Measurements from ENCODE around the gene CYTH4. TPM values are rescaled to one million over a fixed set of nuclear protein-coding genes. Genes with fewer than 3 reads are reported as not detected.

CYTH4 gene
- total and polyA plus RNA-seq, 10 of the 15 experiments (the other 5 are each of a cell fraction or from before 2014, with no cell fraction given): 1.5 to 27.3 (median 16.9) TPM

GRCh38 chr22:37270928-37271650, 11.2 kb upstream of the CYTH4 start:
- Histone ChIP-seq H2AFZ (ENCODE audit: control insufficient read depth, low read depth, low read length) (no peak overlapping the region), H3K4me2 (ENCODE audit: control insufficient read depth, insufficient read depth) (no peak overlapping the region), H4K20me1 (ENCODE audit: control insufficient read depth, insufficient read depth) (no peaks in the 10 kb centered on the region), H3K79me2 (ENCODE audit: control insufficient read depth, insufficient read depth, low read length) (no peaks in the 10 kb centered on the region), H3K27ac (ENCODE audit: control insufficient read depth, insufficient read depth) (no peak overlapping the region), H3K27me3 (replicated peaks in 1 of 2; ENCODE audit: control insufficient read depth in 2 of 2, insufficient read depth in 2 of 2, low read length in 1 of 2) (no peaks in the 10 kb centered on the region), H3K4me1 (ENCODE audit: control insufficient read depth, insufficient read depth, low read length) (peaks cover 31% of the 10 kb centered on the region), H3K9me3 (replicated peaks; ENCODE audit: control insufficient read depth, insufficient read depth, low read length) (no peaks in the 10 kb centered on the region), H3K36me3 (ENCODE audit: control insufficient read depth in 2 of 2, insufficient read depth in 2 of 2, low read length in 1 of 2) (no peaks in the 10 kb centered on the region), H3K9ac (ENCODE audit: control insufficient read depth, insufficient read depth, low read length) (no peak overlapping the region), H3K4me3 (no peak overlapping the region)
- FAIRE-seq (no peak), ATAC-seq (no peak), DNase-seq (ENCODE audit: low read depth, low spot score) (no peak)
- CTCF ChIA-PET: interaction anchor here (0.9 to 10.5 kb wide), 7 partner anchors 11 to 160 kb away, joined by 3 to 181 read pairs (median 6); partner anchors contain the start of gene CYTH4
- RAD21 ChIA-PET (ENCODE audit: unreplicated experiment): interaction anchor here (1.0 to 2.7 kb wide), 2 partner anchors 11 to 28 kb away, joined by 3 to 14 read pairs; partner anchors contain the start of gene CYTH4
- in situ Hi-C loops (cut with MboI) (no loop called here), intact Hi-C loops (cut with micrococcal nuclease; ENCODE audit: unreplicated experiment) (no loop called here)
- no peak for TF ChIP-seq NFYA (IDR thresholded peaks at IDR 0.05; ENCODE audit: borderline replicate concordance, low read depth, low read length)
- no peak for TF ChIP-seq KLF5 (IDR thresholded peaks at IDR 0.05; ENCODE audit: partially characterized antibody)
- no peak for TF ChIP-seq SPI1 (IDR thresholded peaks at IDR 0.05; ENCODE audit: borderline replicate concordance, insufficient read depth, low read depth, low read length)
- TF ChIP-seq, protein P1, sequence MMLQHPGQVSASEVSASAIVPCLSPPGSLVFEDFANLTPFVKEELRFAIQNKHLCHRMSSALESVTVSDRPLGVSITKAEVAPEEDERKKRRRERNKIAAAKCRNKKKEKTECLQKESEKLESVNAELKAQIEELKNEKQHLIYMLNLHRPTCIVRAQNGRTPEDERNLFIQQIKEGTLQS (IDR thresholded peaks at IDR 0.05; ENCODE audit: borderline replicate concordance, extremely low read depth, low read depth, low read length): no peak
- TF ChIP-seq FOXM1 (IDR thresholded peaks at IDR 0.05; ENCODE audit: low read depth, low read length): no peak
- no peak for TF ChIP-seq HDGF (IDR thresholded peaks at IDR 0.05)
- no peak for TF ChIP-seq MEF2A (IDR thresholded peaks at IDR 0.05; ENCODE audit: insufficient read depth, low read depth, low read length)
- no peak for TF ChIP-seq STAT3 (IDR thresholded peaks at IDR 0.05; ENCODE audit: low read depth, low read length)
- no peak for TF ChIP-seq ZNF274 (IDR thresholded peaks at IDR 0.05; ENCODE audit: insufficient read depth, insufficient read length)
- TF ChIP-seq SKIL (IDR thresholded peaks at IDR 0.05; ENCODE audit: low read depth, poor library complexity, severe bottlenecking): no peak
- TF ChIP-seq SUZ12 (IDR thresholded peaks at IDR 0.05; ENCODE audit: unreplicated experiment): no peak
- WGBS (ENCODE audit: insufficient coverage, insufficient replicate concordance, low lambda C conversion rate, missing lambda C conversion rate): 81% methylated on average over 8 of the region's 8 CpGs
- POLR2A ChIA-PET: interaction anchor here (0.7 to 1.7 kb wide), 2 partner anchors 27 to 148 kb away, joined by 3 to 4 read pairs; partner anchors contain the start of gene RAC2
- SMC1A ChIA-PET (ENCODE audit: uncharacterized antibody, unreplicated experiment): interaction anchor here (1.0 to 5.1 kb wide), 5 partner anchors 11 to 45 kb away, joined by 4 to 24 read pairs (median 10); partner anchors contain the start of gene CYTH4
- BruUV-seq (replicated peaks): no TSS peak

All from GM12878 (cell line).